Cardiac muscle cell (in vitro differentiated cells and primary cell): ENCODE data around the gene OSBP. TPM values are rescaled to one million over a fixed set of nuclear protein-coding genes. Genes with fewer than 3 reads are reported as not detected.

Experiments used
- DNase-seq, 2 donors: peaks; one replicate each; pipeline versions ENCODE4 v3.0.0 to v3.0.0-alpha.2; 2010 to 2017; ENCODE audit warnings: low read depth in 1 of 2, low spot score in 1 of 2
- H3K27ac ChIP-seq: fragments of 200-600 bp; sonication (generic); 2 replicates; pipeline ENCODE4 v1.5.1; 2016
- H3K27me3 ChIP-seq: fragments of 200-600 bp; sonication (generic); 2 replicates; pipeline ENCODE4 v1.6.0; 2016; ENCODE audit warnings: control low read depth
- H3K36me3 ChIP-seq: fragments of 200-600 bp; sonication (generic); 2 replicates; pipeline ENCODE4 v1.5.1; 2016; ENCODE audit warnings: control low read depth
- H3K4me1 ChIP-seq: fragments of 200-600 bp; sonication (generic); 2 replicates; pipeline ENCODE4 v1.8.1; 2017; ENCODE audit warnings: low read depth, mild to moderate bottlenecking, mixed run types
- H3K4me3 ChIP-seq: fragments of 200-600 bp; sonication (generic); 2 replicates; pipeline ENCODE4 v1.5.1; 2016; ENCODE audit warnings: mild to moderate bottlenecking
- H3K9me3 ChIP-seq: fragments of 200-600 bp; sonication (generic); 2 replicates; pipeline ENCODE4 v1.5.1; 2017; ENCODE audit warnings: low read depth, mild to moderate bottlenecking, control low read depth
- CTCF ChIP-seq: IDR thresholded peaks from 2 replicates; pipeline ENCODE4 v1.5.1; 2012; ENCODE audit warnings: low read depth, mild to moderate bottlenecking, low read length
- polyA plus RNA-seq: library from polyadenylated mRNA; unstranded; fragments of >200 nt; fragmentation: Nextera tagmentation; extraction: Ambion mirVana; gene quantifications from 2 replicates; pipeline ENCODE4 v1.2.1, GENCODE V29; 2016
- total RNA-seq: library from RNA; depleted of rRNA; stranded (reverse); fragments of >200 nt; gene quantifications from 2 replicates; pipeline ENCODE4 v1.2.3, GENCODE V29; 2016

OSBP gene
- total and polyA plus RNA-seq, 2 experiments from 2014 or later, result 27.3 to 30.7 TPM

- DNase-seq, result peak in 1 of 2 donors; percentile 4
- Histone ChIP-seq H3K36me3 (no peaks in the 10 kb centered on the region), H3K27me3 (no peaks in the 10 kb centered on the region), H3K4me3 (peak overlapping the region; percentile 94), H3K27ac (peak overlapping the region; percentile 95), H3K9me3 (no peaks in the 10 kb centered on the region), H3K4me1 (peaks cover 38% of the 10 kb centered on the region)
- TF ChIP-seq CTCF, result no peak
These were observed 396 bp downstream of the OSBP start for GRCh38 chr11:59615120-59615636.

GRCh38 chr11:59614277-59615119 is 1.1 kb downstream of the OSBP start:
- Histone ChIP-seq H3K4me1 (peaks cover 38% of the 10 kb centered on the region), H3K36me3 (no peaks in the 10 kb centered on the region), H3K27ac (peak overlapping the region; percentile 95), H3K27me3 (no peaks in the 10 kb centered on the region), H3K9me3 (no peaks in the 10 kb centered on the region), H3K4me3 (peak overlapping the region; percentile 94)
- no peak for TF ChIP-seq CTCF
- peak in 1 of 2 donors; percentile 12 for DNase-seq

GRCh38 chr11:59611570-59612565 is 3.7 kb downstream of the OSBP start:
- Histone ChIP-seq H3K9me3 (no peaks in the 10 kb centered on the region), H3K27me3 (no peaks in the 10 kb centered on the region), H3K4me3 (peak overlapping the region; percentile 17), H3K36me3 (peaks cover 26% of the 10 kb centered on the region), H3K27ac (peak overlapping the region; percentile 94), H3K4me1 (peaks cover 45% of the 10 kb centered on the region)
- TF ChIP-seq CTCF, result no peak
- DNase-seq, result peak in 1 of 2 donors; percentile 56

GRCh38 chr11:59610289-59610688 is 5.3 kb downstream of the OSBP start:
- Histone ChIP-seq H3K36me3 (peaks cover 42% of the 10 kb centered on the region), H3K27ac (no peak overlapping the region)

More at GRCh38 chr11:59610289-59610688, 5.3 kb downstream of the OSBP start:
- Histone ChIP-seq H3K4me3 (no peak overlapping the region), H3K4me1 (peaks cover 42% of the 10 kb centered on the region), H3K9me3 (no peaks in the 10 kb centered on the region), H3K27me3 (no peaks in the 10 kb centered on the region)
- DNase-seq, result no peak
- no peak for TF ChIP-seq CTCF
